ENCODE results near the gene OR52D1.

OR52D1 gene

GRCh38 chr11:5514841-5515240 lies 26.4 kb downstream of the OR52D1 start:
- no peak for DNase-seq (ENCODE audit: low spot score)

GRCh38 chr11:5516599-5516998 lies 28.1 kb downstream of the OR52D1 start, which contains the start of gene UBQLNL:
UBQLNL (minus strand) TSS chr11:5516699; CDS start chr11:5516441, 258 bp downstream.
- DNase-seq (ENCODE audit: low spot score): no peak

DNA sequence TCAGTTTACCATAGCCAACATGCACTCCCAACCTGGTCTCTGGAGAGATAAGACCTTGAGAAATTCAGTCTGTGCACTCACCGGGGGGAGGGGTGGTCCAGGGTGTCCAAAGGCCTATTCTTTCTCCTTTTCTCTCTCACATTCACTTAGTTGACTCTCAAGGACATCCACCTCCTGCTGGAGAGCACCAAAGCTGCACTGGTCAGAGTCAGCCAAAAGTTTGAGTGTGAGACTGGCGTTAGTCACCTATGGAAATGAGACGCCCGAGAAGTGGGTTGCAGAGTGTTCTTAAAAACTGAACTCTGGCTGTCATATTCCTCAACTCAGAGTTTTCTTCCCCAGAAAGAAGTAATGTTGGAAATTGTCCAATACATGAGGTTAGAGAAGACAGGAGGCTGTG lies 33.1 kb downstream of the OR52D1 start:
- no peak for DNase-seq (ENCODE audit: low spot score)

- peak; percentile 3 for DNase-seq (ENCODE audit: low spot score)
Measured at GRCh38 chr11:5522308-5522707, 33.8 kb downstream of the OR52D1 start.

DNA sequence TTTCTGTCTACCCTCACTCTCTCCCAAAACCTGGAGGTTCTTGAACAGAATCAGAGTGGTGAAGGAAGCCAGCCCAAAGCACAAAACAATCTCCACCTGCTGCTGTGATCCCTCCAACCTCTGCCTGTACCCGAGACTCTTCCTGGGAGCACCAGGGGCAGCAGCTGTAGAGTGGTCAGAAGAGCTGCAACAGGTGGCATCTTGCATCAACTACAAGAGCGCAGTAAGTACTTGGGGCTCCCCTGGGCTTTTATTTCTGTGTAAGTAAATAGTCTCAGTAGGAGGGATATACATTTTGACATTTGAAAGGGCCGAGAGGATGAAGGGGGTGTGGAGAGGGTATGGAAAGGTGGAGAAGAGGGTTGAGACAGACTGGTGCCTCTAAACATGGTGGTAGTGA lies 36.3 kb downstream of the OR52D1 start:
- no peak for DNase-seq (ENCODE audit: low spot score)

GRCh38 chr11:5527716-5528115 lies 39.2 kb downstream of the OR52D1 start:
- DNase-seq (ENCODE audit: low spot score): no peak

DNA sequence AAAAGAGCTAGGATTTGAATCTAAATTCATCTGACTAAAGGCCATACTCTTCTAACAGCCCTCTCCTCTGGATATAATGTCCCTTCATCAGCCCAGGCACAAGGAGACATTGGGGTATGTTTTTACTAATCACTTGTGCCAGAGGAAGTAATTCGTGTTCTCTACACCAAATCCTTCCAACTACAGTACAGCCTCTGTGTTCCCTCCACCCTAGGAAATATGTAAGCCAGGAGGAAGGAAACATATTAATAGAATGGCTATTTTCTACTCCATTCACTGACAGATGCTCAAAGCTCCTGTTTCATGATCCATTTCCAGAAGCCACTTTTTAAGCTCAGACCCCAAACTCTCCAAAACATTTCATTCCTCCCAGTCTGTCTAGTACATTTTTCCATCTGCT lies 40.0 kb downstream of the OR52D1 start:
- DNase-seq (ENCODE audit: low spot score): no peak

GRCh38 chr11:5531053-5531831 lies 42.8 kb downstream of the OR52D1 start:
- no peak for DNase-seq (ENCODE audit: low spot score)

DNA sequence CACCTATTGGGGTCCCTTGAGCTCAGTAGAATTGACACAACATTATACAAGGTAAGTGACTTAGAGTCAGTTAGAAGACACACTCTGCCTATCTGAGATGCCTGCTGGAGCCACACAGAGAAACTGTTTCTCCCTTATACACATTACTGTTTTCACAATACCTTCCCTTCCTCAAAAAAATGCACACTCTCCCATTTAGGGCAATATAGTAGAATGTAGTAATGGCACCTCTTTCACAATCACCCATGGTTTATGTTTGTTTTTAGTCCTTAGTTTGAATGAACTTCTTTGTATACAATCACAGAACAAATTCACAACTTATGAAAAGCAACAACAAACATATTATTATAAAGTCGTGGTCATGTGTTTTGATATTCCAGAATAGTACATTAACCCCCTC lies 45.6 kb downstream of the OR52D1 start:
- DNase-seq (ENCODE audit: low spot score): no peak

- no peak for DNase-seq (ENCODE audit: low spot score)
Measured at GRCh38 chr11:5536482-5536881, 48.0 kb downstream of the OR52D1 start.

Data from LoVo (cell line).